Lower leg skin (tissue), 3 donors: Measurements from ENCODE around the gene VDR.

Experiments
- CTCF ChIP-seq, 3 donors: fragments of 450-650 bp; IDR thresholded peaks; one replicate each; pipeline ENCODE4 v1.5.1; 2016; ENCODE audit warnings: antibody characterized with exemption in 3 of 3, mild to moderate bottlenecking in 3 of 3, moderate library complexity in 2 of 3
- POLR2A ChIP-seq, 2 donors: fragments of 450-650 bp; IDR thresholded peaks; one replicate each; pipeline ENCODE4 v1.6.1; 2016 to 2017; ENCODE audit warnings: antibody characterized with exemption in 2 of 2, mild to moderate bottlenecking in 1 of 2, moderate library complexity in 1 of 2

- no peak for TF ChIP-seq POLR2A (IDR thresholded peaks at IDR 0.05)
- TF ChIP-seq CTCF (IDR thresholded peaks at IDR 0.05), result no peak
Measured at GRCh38 chr12:47912556-47912955, 7.8 kb upstream of the VDR start.
